Measurements from ENCODE around the gene OR8I2. TPM values are rescaled to one million over a fixed set of nuclear protein-coding genes. Genes with fewer than 3 reads are reported as not detected.
"Not testable (repeated sequence)": the region's sequence is repeated elsewhere in the genome, so short reads cannot be mapped to it uniquely, and the experiment has no call there.

Gene OR8I2
- polyA plus RNA-seq, 3 donors, result not detected

DNA sequence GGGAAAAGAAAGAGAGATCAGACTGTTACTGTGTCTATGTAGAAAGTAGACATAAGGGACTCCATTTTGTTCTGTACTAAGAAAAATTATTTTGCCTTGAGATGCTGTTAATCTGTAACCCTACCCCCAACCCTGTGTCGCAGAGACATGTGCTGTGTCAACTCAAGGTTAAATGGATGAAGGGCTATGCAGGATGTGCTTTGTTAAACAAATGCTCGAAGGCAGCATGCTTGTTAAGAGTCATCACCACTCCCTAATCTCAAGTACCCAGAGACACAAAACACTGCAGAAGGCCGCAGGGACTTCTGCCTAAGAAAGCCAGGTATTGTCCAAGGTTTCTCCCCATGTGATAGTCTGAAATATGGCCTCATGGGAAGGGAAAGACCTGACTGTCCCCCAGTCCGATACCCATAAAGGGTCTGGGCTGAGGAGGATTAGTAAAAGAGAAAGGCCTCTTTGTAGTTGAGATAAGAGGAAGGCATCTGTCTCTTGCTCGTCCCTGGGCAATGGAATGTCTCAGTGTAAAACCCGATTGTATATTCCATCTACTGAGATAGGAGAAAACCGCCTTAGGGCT lies 35.4 kb upstream of the OR8I2 start:
- H3K79me2 ChIP-seq (ENCODE audit: insufficient read depth, low read length); H3K4me3 ChIP-seq (replicated peaks in 1 of 3; ENCODE audit: low read depth in 2 of 3, low read length in 3 of 3); H3K9ac ChIP-seq (ENCODE audit: insufficient read depth, low read length, poor library complexity, severe bottlenecking); H3K27me3 Mint-ChIP-seq (ENCODE audit: low read depth in 3 of 3); H4K20me1 ChIP-seq (ENCODE audit: insufficient read depth, low read length); H3K4me2 ChIP-seq (replicated peaks; ENCODE audit: extremely low read depth, low read length, poor library complexity, severe bottlenecking); H3K27ac Mint-ChIP-seq; H3K4me1 ChIP-seq (ENCODE audit: control insufficient read depth in 1 of 2, insufficient read depth in 2 of 2, low read length in 2 of 2); H3K27me3 ChIP-seq (ENCODE audit: control insufficient read depth in 2 of 2, insufficient read depth in 2 of 2, low read length in 2 of 2); H3K36me3 Mint-ChIP-seq; H3K4me3 Mint-ChIP-seq; H3K36me3 ChIP-seq (replicated peaks in 1 of 2; ENCODE audit: control insufficient read depth in 1 of 2, insufficient read depth in 2 of 2, low read length in 2 of 2); H3K4me1 Mint-ChIP-seq; DNase-seq; intact Hi-C loops (cut with micrococcal nuclease); H3K9me3 ChIP-seq (replicated peaks in 1 of 2; ENCODE audit: control insufficient read depth in 1 of 2, insufficient read depth in 1 of 2, low read length in 2 of 2); H3K27ac ChIP-seq (ENCODE audit: low read depth in 1 of 2, low read length in 2 of 2); H2AFZ ChIP-seq (ENCODE audit: insufficient read depth, low read depth, low read length, poor library complexity, severe bottlenecking): not testable (repeated sequence)
- H3K9me3 Mint-ChIP-seq, result peaks cover 2 to 16% (median 5%) of the 10 kb centered on the region in 7 donors
- 63% methylated on average over 2 of the region's 7 CpGs for WGBS (ENCODE audit: insufficient coverage)

GRCh38 chr11:56058260-56058780 lies 34.8 kb upstream of the OR8I2 start:
- H3K36me3 ChIP-seq (replicated peaks in 1 of 2; ENCODE audit: control insufficient read depth in 1 of 2, insufficient read depth in 2 of 2, low read length in 2 of 2); H3K27me3 ChIP-seq (ENCODE audit: control insufficient read depth in 2 of 2, insufficient read depth in 2 of 2, low read length in 2 of 2); H3K27me3 Mint-ChIP-seq (ENCODE audit: low read depth in 3 of 3); H3K4me3 ChIP-seq (replicated peaks in 1 of 3; ENCODE audit: low read depth in 2 of 3, low read length in 3 of 3); H3K9ac ChIP-seq (ENCODE audit: insufficient read depth, low read length, poor library complexity, severe bottlenecking); H3K4me2 ChIP-seq (replicated peaks; ENCODE audit: extremely low read depth, low read length, poor library complexity, severe bottlenecking); H3K36me3 Mint-ChIP-seq; H3K4me3 Mint-ChIP-seq; H3K4me1 ChIP-seq (ENCODE audit: control insufficient read depth in 1 of 2, insufficient read depth in 2 of 2, low read length in 2 of 2); H3K79me2 ChIP-seq (ENCODE audit: insufficient read depth, low read length); H3K27ac ChIP-seq (ENCODE audit: low read depth in 1 of 2, low read length in 2 of 2); H3K4me1 Mint-ChIP-seq; H2AFZ ChIP-seq (ENCODE audit: insufficient read depth, low read depth, low read length, poor library complexity, severe bottlenecking); intact Hi-C loops (cut with micrococcal nuclease); H3K9me3 ChIP-seq (replicated peaks in 1 of 2; ENCODE audit: control insufficient read depth in 1 of 2, insufficient read depth in 1 of 2, low read length in 2 of 2); H3K27ac Mint-ChIP-seq; DNase-seq; H4K20me1 ChIP-seq (ENCODE audit: insufficient read depth, low read length): not testable (repeated sequence)
- 84% methylated on average over 6 of the region's 7 CpGs for WGBS (ENCODE audit: insufficient coverage)
- H3K9me3 Mint-ChIP-seq, result peaks cover 2 to 15% (median 5%) of the 10 kb centered on the region in 7 donors

DNA sequence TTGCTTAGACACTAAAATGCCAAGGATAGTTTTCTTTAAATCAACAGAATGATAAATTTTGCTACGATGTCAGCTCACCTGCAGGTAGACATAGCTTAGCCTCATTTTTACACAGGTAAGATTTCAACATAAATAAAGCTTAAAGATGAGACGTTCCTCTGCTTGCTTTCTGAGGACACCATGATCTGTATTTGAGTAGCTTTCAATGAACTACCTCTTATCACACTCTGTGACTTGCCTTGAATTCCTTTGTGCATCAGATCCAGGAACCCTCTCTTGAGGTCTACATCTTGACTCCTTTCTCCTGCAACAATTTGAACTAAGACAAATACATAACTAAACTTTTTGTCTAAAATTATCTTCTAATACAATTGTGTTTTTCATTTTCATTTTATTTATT lies 26.1 kb upstream of the OR8I2 start:
- no peak overlapping the region for H3K4me2 ChIP-seq (replicated peaks; ENCODE audit: extremely low read depth, low read length, poor library complexity, severe bottlenecking)
- no peaks in the 10 kb centered on the region for H4K20me1 ChIP-seq (ENCODE audit: insufficient read depth, low read length)
- H3K36me3 ChIP-seq (replicated peaks in 1 of 2; ENCODE audit: control insufficient read depth in 1 of 2, insufficient read depth in 2 of 2, low read length in 2 of 2), result no peaks in the 10 kb centered on the region
- Mint-ChIP-seq H3K4me3 (no peak overlapping the region), H3K9me3 (peaks cover 0 to 7% (median 2%) of the 10 kb centered on the region in 7 donors), H3K27me3 (ENCODE audit: low read depth in 3 of 3) (no peaks in the 10 kb centered on the region), H3K4me1 (no peaks in the 10 kb centered on the region), H3K27ac (no peak overlapping the region), H3K36me3 (no peaks in the 10 kb centered on the region)
- no peaks in the 10 kb centered on the region for H3K27me3 ChIP-seq (ENCODE audit: control insufficient read depth in 2 of 2, insufficient read depth in 2 of 2, low read length in 2 of 2)
- H3K4me1 ChIP-seq (ENCODE audit: control insufficient read depth in 1 of 2, insufficient read depth in 2 of 2, low read length in 2 of 2), result no peaks in the 10 kb centered on the region
- 60% methylated on average over 1 of the region's 2 CpGs for WGBS (ENCODE audit: insufficient coverage)
- intact Hi-C loops (cut with micrococcal nuclease), result no loop called here
- H3K9ac ChIP-seq (ENCODE audit: insufficient read depth, low read length, poor library complexity, severe bottlenecking), result no peak overlapping the region
- TF ChIP-seq, protein P1, sequence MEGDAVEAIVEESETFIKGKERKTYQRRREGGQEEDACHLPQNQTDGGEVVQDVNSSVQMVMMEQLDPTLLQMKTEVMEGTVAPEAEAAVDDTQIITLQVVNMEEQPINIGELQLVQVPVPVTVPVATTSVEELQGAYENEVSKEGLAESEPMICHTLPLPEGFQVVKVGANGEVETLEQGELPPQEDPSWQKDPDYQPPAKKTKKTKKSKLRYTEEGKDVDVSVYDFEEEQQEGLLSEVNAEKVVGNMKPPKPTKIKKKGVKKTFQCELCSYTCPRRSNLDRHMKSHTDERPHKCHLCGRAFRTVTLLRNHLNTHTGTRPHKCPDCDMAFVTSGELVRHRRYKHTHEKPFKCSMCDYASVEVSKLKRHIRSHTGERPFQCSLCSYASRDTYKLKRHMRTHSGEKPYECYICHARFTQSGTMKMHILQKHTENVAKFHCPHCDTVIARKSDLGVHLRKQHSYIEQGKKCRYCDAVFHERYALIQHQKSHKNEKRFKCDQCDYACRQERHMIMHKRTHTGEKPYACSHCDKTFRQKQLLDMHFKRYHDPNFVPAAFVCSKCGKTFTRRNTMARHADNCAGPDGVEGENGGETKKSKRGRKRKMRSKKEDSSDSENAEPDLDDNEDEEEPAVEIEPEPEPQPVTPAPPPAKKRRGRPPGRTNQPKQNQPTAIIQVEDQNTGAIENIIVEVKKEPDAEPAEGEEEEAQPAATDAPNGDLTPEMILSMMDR (IDR thresholded peaks at IDR 0.05), result no peak
- no peaks in the 10 kb centered on the region for H3K79me2 ChIP-seq (ENCODE audit: insufficient read depth, low read length)
- DNase-seq, result no peak
- peaks cover 8 to 12% of the 10 kb centered on the region in 2 donors for H3K9me3 ChIP-seq (replicated peaks in 1 of 2; ENCODE audit: control insufficient read depth in 1 of 2, insufficient read depth in 1 of 2, low read length in 2 of 2)
- no peak overlapping the region for H3K4me3 ChIP-seq (replicated peaks in 1 of 3; ENCODE audit: low read depth in 2 of 3, low read length in 3 of 3)
- no peak overlapping the region for H2AFZ ChIP-seq (ENCODE audit: insufficient read depth, low read depth, low read length, poor library complexity, severe bottlenecking)
- no peak overlapping the region for H3K27ac ChIP-seq (ENCODE audit: low read depth in 1 of 2, low read length in 2 of 2)

Data from CD14-positive monocyte (primary cell).